Measurements from ENCODE around the gene RASIP1. TPM values are rescaled to one million over a fixed set of nuclear protein-coding genes. Genes with fewer than 3 reads are reported as not detected.
"Not testable (repeated sequence)": the region's sequence is repeated elsewhere in the genome, so short reads cannot be mapped to it uniquely, and the experiment has no call there.

Gene RASIP1
- total RNA-seq, 3 donors from 2014 or later, result 1.7 to 8.6 (median 3.2) TPM

GRCh38 chr19:48770266-48770665 lies 29.9 kb upstream of the RASIP1 start:
- TF ChIP-seq CTCF (IDR thresholded peaks at IDR 0.05), result no peak
- no peaks in the 10 kb centered on the region for H3K9me3 ChIP-seq
- intact Hi-C loops (cut with DNase I, micrococcal nuclease), result no loop called here
- no peaks in the 10 kb centered on the region for H3K4me1 ChIP-seq (ENCODE audit: low read depth)
- ATAC-seq, result no peak
- DNase-seq, result no peak
- no peaks in the 10 kb centered on the region for H3K36me3 ChIP-seq (ENCODE audit: low read depth)
- no peak overlapping the region for H3K4me3 ChIP-seq

GRCh38 chr19:48768994-48769713 lies 28.7 kb upstream of the RASIP1 start:
- DNase-seq, result no peak
- intact Hi-C loops (cut with DNase I, micrococcal nuclease), result no loop called here
- no peak for TF ChIP-seq CTCF (IDR thresholded peaks at IDR 0.05)
- Histone ChIP-seq H3K36me3 (ENCODE audit: low read depth) (no peaks in the 10 kb centered on the region), H3K4me3 (no peak overlapping the region), H3K4me1 (ENCODE audit: low read depth) (no peaks in the 10 kb centered on the region), H3K9me3 (no peaks in the 10 kb centered on the region)
- no peak for ATAC-seq

GRCh38 chr19:48768171-48768753 lies 27.9 kb upstream of the RASIP1 start:
- H3K9me3 ChIP-seq; DNase-seq; ATAC-seq; intact Hi-C loops (cut with DNase I, micrococcal nuclease); H3K36me3 ChIP-seq (ENCODE audit: low read depth); H3K4me1 ChIP-seq (ENCODE audit: low read depth); H3K4me3 ChIP-seq: not testable (repeated sequence)

- H3K4me3 ChIP-seq; H3K36me3 ChIP-seq (ENCODE audit: low read depth); DNase-seq; ATAC-seq; intact Hi-C loops (cut with DNase I, micrococcal nuclease); H3K4me1 ChIP-seq (ENCODE audit: low read depth); H3K9me3 ChIP-seq: not testable (repeated sequence)
These were observed 25.4 kb upstream of the RASIP1 start for GRCh38 chr19:48765816-48766215.

- DNase-seq (no peak), ATAC-seq (no peak)
- H3K36me3 ChIP-seq (ENCODE audit: low read depth), result no peaks in the 10 kb centered on the region
- no peaks in the 10 kb centered on the region for H3K4me1 ChIP-seq (ENCODE audit: low read depth)
- H3K4me3 ChIP-seq, result no peak overlapping the region
- H3K9me3 ChIP-seq, result no peaks in the 10 kb centered on the region
- no peak for TF ChIP-seq CTCF (IDR thresholded peaks at IDR 0.05)
- intact Hi-C loops (cut with DNase I, micrococcal nuclease), result no loop called here
These were observed 20.2 kb upstream of the RASIP1 start for GRCh38 chr19:48760504-48761205.

GRCh38 chr19:48757741-48758144 lies 17.3 kb upstream of the RASIP1 start:
- TF ChIP-seq CTCF (IDR thresholded peaks at IDR 0.05), result no peak
- Histone ChIP-seq H3K36me3 (ENCODE audit: low read depth) (no peaks in the 10 kb centered on the region), H3K4me3 (no peak overlapping the region), H3K9me3 (no peaks in the 10 kb centered on the region), H3K4me1 (ENCODE audit: low read depth) (peaks cover 4% of the 10 kb centered on the region)
- DNase-seq, result no peak
- ATAC-seq, result no peak
- intact Hi-C loops (cut with DNase I, micrococcal nuclease), result no loop called here

Measured in mucosa of descending colon (tissue), 3 donors.